ENCODE measurements around the gene FOSL2. TPM values are rescaled to one million over a fixed set of nuclear protein-coding genes. Genes with fewer than 3 reads are reported as not detected.

FOSL2 gene
- polyA plus RNA-seq, 1 of the 3 experiments (the other 2 are of a cell fraction), result 41.7 TPM

GRCh38 chr2:28375742-28376631 lies 16.7 kb upstream of the FOSL2 start (continued):
- TF ChIP-seq FOSL2 (IDR thresholded peaks at IDR 0.05; ENCODE audit: borderline replicate concordance, low read depth), result no peak

- no peaks in the 10 kb centered on the region for H3K9me3 ChIP-seq
- H2AFZ ChIP-seq (ENCODE audit: low read depth), result no peak overlapping the region
- no peaks in the 10 kb centered on the region for H3K27me3 ChIP-seq (ENCODE audit: insufficient read depth)
- WGBS (ENCODE audit: low lambda C conversion rate), result 80% methylated on average over 6 of the region's 19 CpGs
- H4K20me1 ChIP-seq (ENCODE audit: insufficient read depth), result no peaks in the 10 kb centered on the region
- H3K27ac ChIP-seq (ENCODE audit: low read depth in 2 of 2, low read length in 1 of 2), result no peak overlapping the region
- ChIA-PET CTCF (interaction anchor here (0.5 to 4.0 kb wide), 3 partner anchors 13 to 623 kb away, joined by 3 to 13 read pairs (median 7); no protein-coding TSS in a partner anchor), POLR2A (no interaction called here)
- DNase-seq, result no peak
- H3K36me3 ChIP-seq (replicated peaks in 1 of 2; ENCODE audit: control insufficient read depth in 1 of 2, insufficient read depth in 2 of 2, low read length in 1 of 2), result no peaks in the 10 kb centered on the region
- H3F3A ChIP-seq (replicated peaks; ENCODE audit: insufficient read depth), result no peaks in the 10 kb centered on the region
- TF ChIP-seq REST (IDR thresholded peaks at IDR 0.05; ENCODE audit: low read depth, low read length) (no peak), FOXJ3 (CRISPR knock-in tag; IDR thresholded peaks at IDR 0.05) (no peak), RFX5 (IDR thresholded peaks at IDR 0.05; ENCODE audit: low read length) (no peak), TEAD4 (IDR thresholded peaks at IDR 0.05; ENCODE audit: borderline replicate concordance, insufficient read depth) (no peak), TCF12 (IDR thresholded peaks at IDR 0.05) (no peak), FOSL2 (IDR thresholded peaks at IDR 0.05; ENCODE audit: borderline replicate concordance, low read depth) (no peak), JUND (IDR thresholded peaks at IDR 0.05) (no peak), FOXM1 (IDR thresholded peaks at IDR 0.05; ENCODE audit: low read depth) (no peak), TAF1 (IDR thresholded peaks at IDR 0.05; ENCODE audit: borderline replicate concordance, low read depth, low read length) (no peak), MXI1 (IDR thresholded peaks at IDR 0.05; ENCODE audit: low read depth, low read length) (no peak), RXRA (IDR thresholded peaks at IDR 0.05; ENCODE audit: borderline replicate concordance, low read depth) (no peak), ZBTB33 (IDR thresholded peaks at IDR 0.05; ENCODE audit: borderline replicate concordance, low read depth) (no peak), USF1 (IDR thresholded peaks at IDR 0.05; ENCODE audit: borderline replicate concordance, low read depth) (no peak), RCOR1 (IDR thresholded peaks at IDR 0.05; ENCODE audit: low read length) (no peak), POLR2AphosphoS5 (IDR thresholded peaks at IDR 0.05; ENCODE audit: low read depth, low read length) (no peak)
- H3K9me2 ChIP-seq, result no peaks in the 10 kb centered on the region
- no peak overlapping the region for H3K9ac ChIP-seq
- no peak overlapping the region for H3K4me2 ChIP-seq
- H3K4me1 ChIP-seq (ENCODE audit: control insufficient read depth in 1 of 2, insufficient read depth in 2 of 2, low read depth in 1 of 2, low read length in 1 of 2), result no peaks in the 10 kb centered on the region; a peak in 1 of 4 replicates
- no peak overlapping the region for H3K4me3 ChIP-seq (ENCODE audit: low read depth in 2 of 2, low read length in 1 of 2)
- no peaks in the 10 kb centered on the region for H3K79me2 ChIP-seq (ENCODE audit: insufficient read depth)
These were observed 15.4 kb upstream of the FOSL2 start for GRCh38 chr2:28377195-28377816.
